HepG2 (cell line): ENCODE results near the gene ATP8A2. TPM values are rescaled to one million over a fixed set of nuclear protein-coding genes. Genes with fewer than 3 reads are reported as not detected.

Source experiments
- ATAC-seq: fragments of 200-7000 bp; cut with Tn5 transposase; 3 replicates; pipeline ENCODE4 v1.9.1; 2020; ENCODE audit warnings: mild to moderate bottlenecking, moderate library complexity
- BruUV-seq: library from RNA; stranded (reverse); fragments of 400-500 nt; replicated peaks from 2 replicates; lab custom pipeline; 2021; lab: Mats Ljungman, UMichigan
- CTCF ChIA-PET: fragments of 300-600 bp; formaldehyde crosslinking; extraction: SDS; loops from one replicate; lab custom pipeline; 2021; ENCODE audit warnings: low total read pairs, inconsistent platforms, low intra/inter-chr PET ratio; lab: Yijun Ruan, JAX
- POLR2A ChIA-PET: fragments of 350-600 bp; sonication (Branson Sonifier 250); formaldehyde crosslinking; loops from one replicate; lab custom pipeline; 2020; ENCODE audit warnings: antibody characterized with exemption, inconsistent platforms; lab: Yijun Ruan, JAX
- DNase-seq: peaks from one replicate; pipeline ENCODE4 v3.0.0-alpha.2; 2015; ENCODE audit warnings: low spot score
- FAIRE-seq: peaks from 3 replicates; lab custom pipeline; 2011; peaks lifted over from hg19 to GRCh38; lab: Jason Lieb, UNC
- H2AFZ ChIP-seq: one replicate; pipeline ENCODE4 v1.6.1; 2011; ENCODE audit warnings: low read length, inconsistent platforms
- H3K27ac ChIP-seq: fragments of 300-600 bp; 3 replicates; pipeline ENCODE4 v1.8.0; 2011; ENCODE audit warnings: mixed run types, mild to moderate bottlenecking, mixed read lengths, low read length, inconsistent platforms; ENCODE audit not compliant: insufficient read depth; ENCODE audit errors: extremely low read length
- H3K27me3 ChIP-seq, 2 experiments: fragments of 200-600 bp in 1 of 2; 2 replicates in 1 of 2; 3 replicates in 1 of 2; pipeline versions ENCODE4 v1.6.0 to v1.8.0; 2011; ENCODE audit warnings: low read length in 2 of 2, mild to moderate bottlenecking in 2 of 2, moderate library complexity in 2 of 2, inconsistent platforms in 1 of 2; ENCODE audit not compliant: insufficient read depth in 2 of 2, control insufficient read depth in 1 of 2
- H3K36me3 ChIP-seq, 2 experiments: fragments of 200-600 bp in 1 of 2; replicated peaks in 1 of 2; 2 replicates in 1 of 2; 3 replicates in 1 of 2; pipeline versions ENCODE4 v1.5.1 to v1.8.0; 2011; ENCODE audit warnings: low read length in 2 of 2, inconsistent platforms in 1 of 2; ENCODE audit not compliant: insufficient read depth in 2 of 2, control insufficient read depth in 1 of 2
- H3K4me1 ChIP-seq: 2 replicates; pipeline ENCODE4 v1.5.1; 2012; ENCODE audit warnings: low read length, inconsistent platforms; ENCODE audit not compliant: insufficient read depth
- H3K4me2 ChIP-seq: 2 replicates; pipeline ENCODE4 v1.6.0; 2011; ENCODE audit warnings: low read depth, low read length, inconsistent platforms
- H3K4me3 ChIP-seq, 3 experiments: fragments of 200-600 bp in 1 of 3; sonication (generic), shearing (Covaris generic) in 1 of 3; replicated peaks in 1 of 3; 2 replicates each; pipeline ENCODE4 v1.5.1; 2011 to 2016; ENCODE audit warnings: low read length in 3 of 3, inconsistent platforms in 2 of 3, low read depth in 2 of 3, mild to moderate bottlenecking in 2 of 3, control low read depth in 1 of 3, mixed read lengths in 1 of 3; ENCODE audit not compliant: insufficient read depth in 1 of 3
- H3K79me2 ChIP-seq: one replicate; pipeline ENCODE4 v1.6.1; 2011; ENCODE audit warnings: low read length, inconsistent platforms; ENCODE audit not compliant: insufficient read depth
- H3K9ac ChIP-seq: 2 replicates; pipeline ENCODE4 v1.6.0; 2011; ENCODE audit warnings: mild to moderate bottlenecking, low read depth, low read length, inconsistent platforms; ENCODE audit not compliant: insufficient read depth
- H3K9me3 ChIP-seq: 2 replicates; pipeline ENCODE4 v1.5.1; 2012; ENCODE audit warnings: mild to moderate bottlenecking, low read length
- H4K20me1 ChIP-seq: 2 replicates; pipeline ENCODE4 v1.6.0; 2011; ENCODE audit warnings: inconsistent platforms, mild to moderate bottlenecking, low read length, moderate library complexity; ENCODE audit not compliant: insufficient read depth
- ATF2 ChIP-seq: sonication (generic); formaldehyde crosslinking; IDR thresholded peaks from 2 replicates; pipeline ENCODE4 v1.4.0; 2020; ENCODE audit warnings: missing genetic modification reagents
- E2F1 ChIP-seq: sonication (generic); formaldehyde crosslinking; IDR thresholded peaks from 2 replicates; pipeline ENCODE4 v1.5.0; 2020; ENCODE audit warnings: missing genetic modification reagents
- EED ChIP-seq: sonication (generic); formaldehyde crosslinking; IDR thresholded peaks from 2 replicates; pipeline ENCODE4 v1.5.0; 2020; ENCODE audit warnings: mild to moderate bottlenecking, missing genetic modification reagents
- IKZF1 ChIP-seq: fragments of 450-650 bp; IDR thresholded peaks from 2 replicates; pipeline ENCODE4 v1.7.1; 2016
- MXI1 ChIP-seq: IDR thresholded peaks from 3 replicates; pipeline ENCODE4 v1.6.1; 2012; ENCODE audit warnings: low read depth, low read length, inconsistent platforms, borderline replicate concordance
- NCOR1 ChIP-seq: fragments of 200-600 bp; sonication (generic); IDR thresholded peaks from 2 replicates; pipeline ENCODE4 v1.7.0; 2017; ENCODE audit warnings: antibody characterized with exemption, low read length, borderline replicate concordance
- PLSCR1 ChIP-seq: sonication (generic); formaldehyde crosslinking; IDR thresholded peaks from 2 replicates; pipeline ENCODE4 v1.5.0; 2020; ENCODE audit warnings: missing genetic modification reagents, mild to moderate bottlenecking, borderline replicate concordance
- SKI ChIP-seq: fragments of 450-650 bp; IDR thresholded peaks from one replicate; pipeline ENCODE4 v1.6.1; 2018; ENCODE audit warnings: mild to moderate bottlenecking; ENCODE audit not compliant: partially characterized antibody
- ZBTB49 ChIP-seq: sonication (generic); formaldehyde crosslinking; IDR thresholded peaks from 2 replicates; pipeline ENCODE4 v1.4.0; 2020; ENCODE audit warnings: missing genetic modification reagents, borderline replicate concordance
- ZIK1 ChIP-seq: sonication (generic); formaldehyde crosslinking; IDR thresholded peaks from 2 replicates; pipeline ENCODE4 v1.5.0; 2020; ENCODE audit warnings: mild to moderate bottlenecking, low read depth, missing genetic modification reagents, borderline replicate concordance
- ZNF275 ChIP-seq: sonication (generic); formaldehyde crosslinking; IDR thresholded peaks from 2 replicates; pipeline ENCODE4 v1.8.0; 2022; ENCODE audit warnings: missing genetic modification reagents, mild to moderate bottlenecking, inconsistent platforms, borderline replicate concordance
- ZNF354B ChIP-seq: sonication (generic); formaldehyde crosslinking; IDR thresholded peaks from 2 replicates; pipeline ENCODE4 v1.8.0; 2022; ENCODE audit warnings: mild to moderate bottlenecking, missing genetic modification reagents
- WGBS: methylation state at CpG from one replicate; pipeline ENCODE4 v1.1.6; 2017; ENCODE audit warnings: low lambda C conversion rate; 5-methylcytosine and 5-hydroxymethylcytosine counted together
- in situ Hi-C: cut with HindIII; loops from 2 replicates; pipeline ENCODE4 v1.10.0; 2017; ENCODE audit warnings: low pct_unique_long_range_greater_than_20kb; ENCODE audit not compliant: extremely low pct_ligation_motif_present
- intact Hi-C: fragments of 100-400 bp; cut with micrococcal nuclease; formaldehyde crosslinking; loops from one replicate; pipeline ENCODE4 v1.10.0; 2022; ENCODE audit not compliant: unreplicated experiment
- polyA plus RNA-seq, 8 experiments: library from polyadenylated mRNA; depleted of rRNA in 3 of 8; stranded (reverse) in 7 of 8; unstranded in 1 of 8; fragments of >200 nt; fragmentation: Illumina TruSeq in 4 of 8; extraction: Trizol in 4 of 8; gene quantifications; 2 replicates each; pipeline versions ENCODE4 v1.2.1 to v1.2.3, GENCODE V29; 2011 to 2016; ENCODE audit warnings: low read depth in 4 of 8, missing spikeins in 1 of 8, mixed read lengths in 1 of 8; ENCODE audit not compliant: insufficient read depth in 1 of 8
- total RNA-seq, 5 experiments: library from RNA; depleted of rRNA; stranded (reverse); fragments of >200 nt; fragmentation: Illumina TruSeq; extraction: Trizol; gene quantifications; 2 replicates each; pipeline ENCODE4 v1.2.3, GENCODE V29; 2016; ENCODE audit warnings: low read depth in 1 of 5

ATP8A2 gene
- total and polyA plus RNA-seq, 2 of the 13 experiments (the other 11 are each of a cell fraction or from before 2014, with no cell fraction given): 0.09 TPM; not detected in 1

GRCh38 chr13:25701304-25701703 lies 329.5 kb downstream of the ATP8A2 start:
- ChIA-PET CTCF (no interaction called here), POLR2A (no interaction called here)
- Histone ChIP-seq H3K79me2 (no peaks in the 10 kb centered on the region), H3K36me3 (no peaks in the 10 kb centered on the region), H3K4me3 (no peak overlapping the region), H4K20me1 (no peaks in the 10 kb centered on the region), H3K27me3 (no peaks in the 10 kb centered on the region; a peak in 1 of 5 replicates), H3K27ac (no peak overlapping the region), H2AFZ (no peak overlapping the region), H3K4me1 (no peaks in the 10 kb centered on the region), H3K9ac (no peak overlapping the region), H3K4me2 (no peak overlapping the region), H3K9me3 (no peaks in the 10 kb centered on the region)
- no TSS peak for BruUV-seq
- ATAC-seq (no peak), FAIRE-seq (no peak), DNase-seq (no peak)
- intact Hi-C loops (no loop called here), in situ Hi-C loops (no loop called here)
- 0% methylated on average over 3 of the region's 4 CpGs for WGBS
- TF ChIP-seq PLSCR1 (CRISPR knock-in tag) (no peak), ZIK1 (no peak), ZNF354B (no peak), ZBTB49 (CRISPR knock-in tag) (no peak), SKI (no peak), E2F1 (CRISPR knock-in tag) (no peak), ZNF275 (CRISPR knock-in tag) (no peak), MXI1 (no peak), IKZF1 (no peak), NCOR1 (no peak), ATF2 (CRISPR knock-in tag) (no peak), EED (CRISPR knock-in tag) (no peak)
